Fibroblast of pulmonary artery (primary cell): ENCODE data around the gene AFTPH.

Experiments used
- DNase-seq: peaks from one replicate; pipeline ENCODE4 v3.0.0-alpha.2; 2010; ENCODE audit warnings: low read depth
- H3K4me3 ChIP-seq: replicated peaks from 2 replicates; pipeline ENCODE4 v1.5.1; 2011; ENCODE audit warnings: low read depth, mild to moderate bottlenecking, control low read depth, low read length, moderate library complexity
- CTCF ChIP-seq: IDR thresholded peaks from 2 replicates; pipeline ENCODE4 v1.5.1; 2011; ENCODE audit warnings: mild to moderate bottlenecking, control low read depth, low read length, inconsistent platforms; ENCODE audit errors: missing control alignments

Gene AFTPH

GRCh38 chr2:64635976-64636911 lies 112.1 kb downstream of the AFTPH start:
- no peak overlapping the region for H3K4me3 ChIP-seq
- TF ChIP-seq CTCF = no peak
- DNase-seq = no peak

GRCh38 chr2:64637000-64637635 lies 113.0 kb downstream of the AFTPH start:
- H3K4me3 ChIP-seq = no peak overlapping the region
- no peak for TF ChIP-seq CTCF
- no peak for DNase-seq

DNA sequence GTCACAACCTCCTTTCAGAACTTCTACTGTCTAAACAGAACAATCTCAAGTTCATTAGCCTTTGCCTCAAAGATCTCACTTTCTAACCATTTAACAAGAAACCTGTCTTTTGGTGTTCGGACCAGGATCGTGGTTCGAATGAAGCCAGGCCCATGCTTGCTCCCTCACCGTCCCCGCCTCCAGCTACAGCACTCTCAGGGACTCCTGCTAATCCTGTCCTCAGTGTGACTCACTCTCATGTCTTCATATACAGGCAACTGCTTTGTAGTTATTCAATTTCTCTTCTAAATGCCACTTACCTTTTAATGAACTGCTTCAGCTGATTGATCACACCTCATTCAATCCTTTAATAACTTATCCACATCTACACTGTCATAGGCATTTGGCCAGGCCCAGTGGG lies 113.8 kb downstream of the AFTPH start:
- DNase-seq = no peak
- H3K4me3 ChIP-seq = no peak overlapping the region
- no peak for TF ChIP-seq CTCF

DNA sequence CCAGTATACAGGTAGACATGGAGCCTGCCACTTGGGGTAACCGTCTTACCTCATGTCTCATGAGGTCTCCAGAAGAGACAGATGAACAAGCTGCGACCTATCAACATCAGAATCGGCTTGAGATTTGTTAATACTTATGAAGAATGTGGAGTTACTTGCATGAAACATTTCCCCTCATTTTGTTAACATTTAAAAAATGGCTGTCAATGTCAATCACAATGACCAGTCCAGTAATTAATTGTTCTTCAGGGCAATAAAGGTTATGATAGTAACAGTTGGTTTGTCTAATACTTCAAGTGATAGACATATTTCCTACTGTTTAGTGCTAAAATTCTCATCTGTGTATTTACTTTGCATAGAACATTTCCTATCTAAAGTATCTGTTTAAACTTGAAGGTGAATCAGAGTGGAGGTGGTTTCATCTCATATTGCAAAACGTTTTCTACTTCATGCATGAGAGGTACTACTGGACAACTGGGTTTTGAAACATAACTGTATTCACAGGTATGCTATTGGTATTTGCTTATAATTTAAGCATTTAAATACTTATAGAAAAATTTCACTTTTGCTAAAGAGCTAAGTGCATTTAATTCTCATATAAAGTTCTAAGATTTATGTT lies 114.5 kb downstream of the AFTPH start:
- TF ChIP-seq CTCF = no peak
- no peak overlapping the region for H3K4me3 ChIP-seq
- no peak for DNase-seq

DNA sequence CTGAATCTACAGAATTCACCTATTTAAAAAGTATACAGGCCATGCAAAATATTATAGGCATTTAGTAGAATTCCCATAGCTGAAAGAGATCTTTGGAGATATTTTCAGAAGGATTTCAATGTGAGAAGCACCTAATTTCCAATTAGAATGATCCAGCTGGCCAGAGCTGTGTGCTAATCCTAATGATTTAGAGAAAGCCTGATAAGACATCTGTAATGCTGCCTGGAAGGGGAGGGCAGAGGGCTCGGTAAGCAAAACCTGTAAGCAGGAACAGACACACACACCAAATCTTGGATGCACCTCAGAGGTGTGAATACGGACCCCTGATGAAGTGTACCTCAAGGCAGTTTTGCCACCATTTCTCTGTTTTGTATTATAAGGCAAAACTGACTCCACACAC lies 115.6 kb downstream of the AFTPH start:
- TF ChIP-seq CTCF = no peak
- DNase-seq = no peak
- H3K4me3 ChIP-seq = no peak overlapping the region

DNA sequence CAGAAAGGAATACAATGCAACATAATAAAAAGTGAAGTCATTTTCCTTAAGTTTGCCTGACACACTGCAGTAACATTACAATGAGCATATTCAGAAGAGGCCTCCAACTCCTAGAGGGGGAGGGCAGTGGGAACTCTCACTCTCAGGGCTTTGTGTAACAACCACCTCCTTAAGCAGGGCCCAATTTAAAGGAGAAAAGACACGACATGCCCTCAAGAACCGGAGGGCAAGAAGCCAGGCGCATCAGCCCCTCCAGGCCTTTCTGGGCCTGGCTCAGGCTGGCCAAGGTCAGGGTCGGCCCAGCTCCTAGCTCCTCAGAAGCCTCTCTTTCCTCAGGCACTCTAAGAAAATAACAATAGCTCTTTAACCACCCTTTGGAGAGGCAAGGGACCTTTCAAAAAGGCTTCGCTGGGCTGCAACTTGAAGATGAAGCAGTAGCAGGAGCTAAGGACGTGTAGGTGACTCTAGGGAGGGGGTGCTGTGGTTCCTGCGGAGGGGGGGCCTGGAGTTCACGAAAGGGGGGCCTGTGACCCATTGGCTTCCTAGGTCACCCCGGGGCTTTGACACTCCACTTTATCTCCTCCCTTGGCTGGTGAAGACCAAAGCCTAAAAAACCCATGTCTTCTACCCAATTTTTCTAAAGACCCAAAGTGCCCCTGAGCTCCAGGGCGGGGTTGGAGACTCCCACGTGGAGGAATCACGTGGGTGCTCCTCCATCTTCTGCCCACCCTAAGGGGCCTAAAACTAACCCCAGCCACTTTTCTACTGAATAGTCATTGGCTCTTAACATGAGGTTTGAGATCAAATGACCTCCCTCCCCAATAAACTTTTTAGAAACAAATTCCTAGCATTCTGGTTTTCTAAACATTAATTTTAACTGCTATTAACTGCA lies 116.3 kb downstream of the AFTPH start:
- TF ChIP-seq CTCF = no peak
- no peak overlapping the region for H3K4me3 ChIP-seq
- DNase-seq = peak; percentile 29
